GM18873 (cell line): ENCODE results near the gene RPS6KA5.

Experiments used
- ATAC-seq: cut with Tn5 transposase; IDR thresholded peaks from one replicate; pipeline ENCODE4 v1.9.1; 2021; ENCODE audit warnings: mild to moderate bottlenecking, moderate library complexity, moderate number of reproducible peaks; ENCODE audit not compliant: unreplicated experiment, low FRiP score

RPS6KA5 gene

DNA sequence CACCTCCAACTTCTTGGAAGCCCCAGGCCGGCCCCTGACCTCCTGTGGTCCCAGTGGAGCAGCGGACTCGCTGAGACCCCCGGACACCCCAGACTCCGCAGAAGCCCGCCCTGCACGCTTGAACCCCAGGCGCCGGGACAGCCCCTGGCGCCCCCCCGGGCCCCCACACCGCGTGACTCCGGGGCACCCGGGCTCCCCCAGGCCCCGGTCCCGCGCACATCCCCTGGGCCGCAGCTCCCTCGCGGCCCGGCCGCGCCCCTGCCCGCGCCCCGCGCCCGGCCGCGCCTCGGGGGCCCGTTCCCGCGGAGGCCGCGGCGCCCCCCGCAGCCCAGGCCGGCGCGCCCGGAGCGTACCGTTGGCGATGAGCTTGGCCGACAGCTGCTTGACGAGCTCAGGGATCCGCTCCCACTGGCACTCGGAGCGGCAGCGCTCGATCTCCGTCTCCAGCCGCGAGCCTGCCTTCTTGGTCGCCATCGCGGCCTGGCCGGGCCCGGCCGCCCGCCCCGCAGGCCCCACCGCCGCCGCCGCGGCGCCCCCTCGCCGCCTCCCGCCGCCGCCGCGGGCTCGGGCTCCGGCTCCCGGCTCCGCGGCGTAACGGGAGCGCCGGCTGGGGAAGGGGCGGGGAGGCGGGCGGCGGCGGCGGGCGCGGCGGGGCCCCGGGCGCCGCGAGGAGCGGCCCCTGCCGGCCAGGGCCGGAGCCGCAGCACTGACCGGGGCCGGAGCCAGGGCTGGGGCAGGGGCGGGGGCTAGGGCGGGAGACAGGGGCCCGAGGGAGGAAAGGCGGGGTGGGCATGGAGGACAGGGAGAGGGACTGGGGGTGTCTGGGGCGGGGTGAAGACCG is 244.4 kb downstream of the RPS6KA5 start, which contains the start of gene TTC7B:
Gene TTC7B (minus strand): TSS at position 609 of the 841 bp plus-strand sequence. CDS start 135 bp downstream, at position 474.
- no peak for ATAC-seq

DNA sequence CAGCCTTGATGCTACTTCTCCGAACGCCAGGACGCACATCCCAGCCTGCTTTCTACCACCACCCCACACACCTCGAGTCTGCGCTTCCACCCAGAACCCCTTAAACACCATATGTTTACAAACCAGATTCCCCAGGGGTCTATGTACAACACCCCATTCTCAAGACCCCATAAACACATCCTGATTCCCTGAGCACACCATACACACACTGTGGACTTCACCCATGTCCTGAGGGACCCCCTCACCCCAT is 244.9 kb downstream of the RPS6KA5 start:
- no peak for ATAC-seq

DNA sequence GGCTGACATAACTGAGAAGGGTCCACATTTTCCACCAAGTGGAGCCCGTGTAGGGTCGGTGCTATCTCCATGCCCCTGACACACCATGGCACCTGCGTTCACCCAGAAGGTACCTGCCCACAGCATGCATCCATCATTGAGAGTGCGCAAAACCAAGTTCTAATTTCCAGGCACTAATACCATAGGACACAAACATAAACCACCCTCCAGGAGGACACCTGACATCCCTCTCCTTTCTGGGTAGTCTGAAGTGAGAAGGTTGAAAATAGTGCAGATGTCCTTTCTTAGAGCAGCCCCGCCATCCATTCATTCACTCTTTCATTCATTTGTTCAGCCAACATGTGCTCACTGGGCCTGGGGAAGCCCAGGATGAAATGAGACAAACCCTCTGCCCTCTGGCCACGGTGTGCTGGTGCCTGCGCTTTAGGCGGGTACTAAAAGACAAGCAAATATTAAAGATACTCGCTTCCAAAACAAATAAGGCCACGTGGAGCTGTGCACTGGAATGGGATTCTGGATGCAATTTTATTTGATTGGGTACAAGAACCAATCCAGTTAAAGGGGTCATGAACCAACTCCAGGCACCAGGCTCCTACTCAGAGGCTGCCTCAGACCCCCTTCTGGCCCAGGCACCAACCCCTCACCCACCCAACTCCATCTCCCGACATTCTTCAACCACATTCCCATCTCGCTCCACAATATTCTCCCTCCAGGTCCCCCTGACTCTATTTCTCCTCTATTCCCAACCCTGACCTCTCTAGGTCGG is 245.5 kb downstream of the RPS6KA5 start:
- no peak for ATAC-seq

- ATAC-seq, result no peak
Observed at GRCh38 chr14:90813442-90813841, 247.0 kb downstream of the RPS6KA5 start.

GRCh38 chr14:90812109-90812508 is 248.3 kb downstream of the RPS6KA5 start:
- ATAC-seq, result no peak

DNA sequence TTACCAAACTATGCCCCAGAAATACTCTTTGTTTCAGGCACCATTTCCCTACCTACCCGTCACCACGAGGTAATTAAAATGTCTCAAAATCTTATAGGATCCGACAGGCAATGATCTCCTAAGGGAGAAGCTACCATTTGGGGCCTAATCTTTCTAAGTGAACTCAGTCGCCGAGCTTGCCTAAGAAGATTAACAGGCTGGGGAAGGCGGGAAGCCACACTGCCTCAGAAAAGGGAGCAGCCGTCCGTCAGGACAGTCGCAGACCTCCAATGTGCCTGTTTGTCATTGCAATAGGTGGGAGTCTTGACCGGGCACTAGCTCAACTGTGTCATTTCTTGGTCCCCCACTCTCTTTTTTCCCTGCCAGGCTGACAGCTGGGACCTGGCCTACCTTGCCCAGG is 248.8 kb downstream of the RPS6KA5 start:
- ATAC-seq, result no peak

DNA sequence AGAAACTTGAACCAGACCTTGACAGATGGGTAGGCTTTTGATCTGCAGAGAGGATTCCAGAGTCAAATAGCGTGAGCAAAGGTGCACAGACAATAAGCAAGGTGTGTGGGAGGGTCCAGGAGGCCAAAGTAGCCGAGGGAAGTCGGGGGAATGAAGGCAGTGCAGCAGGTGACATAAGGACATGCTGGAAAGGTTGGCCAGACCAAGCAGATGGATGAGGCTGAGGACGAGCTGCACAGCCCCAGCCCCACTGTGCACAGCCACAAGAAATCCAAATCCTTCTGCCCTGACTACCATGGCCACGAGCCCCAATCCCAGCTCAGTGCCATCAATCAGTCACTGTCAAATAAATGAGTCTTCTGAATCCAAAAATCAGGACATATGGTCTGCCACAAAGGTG is 249.6 kb downstream of the RPS6KA5 start:
- ATAC-seq, result no peak

DNA sequence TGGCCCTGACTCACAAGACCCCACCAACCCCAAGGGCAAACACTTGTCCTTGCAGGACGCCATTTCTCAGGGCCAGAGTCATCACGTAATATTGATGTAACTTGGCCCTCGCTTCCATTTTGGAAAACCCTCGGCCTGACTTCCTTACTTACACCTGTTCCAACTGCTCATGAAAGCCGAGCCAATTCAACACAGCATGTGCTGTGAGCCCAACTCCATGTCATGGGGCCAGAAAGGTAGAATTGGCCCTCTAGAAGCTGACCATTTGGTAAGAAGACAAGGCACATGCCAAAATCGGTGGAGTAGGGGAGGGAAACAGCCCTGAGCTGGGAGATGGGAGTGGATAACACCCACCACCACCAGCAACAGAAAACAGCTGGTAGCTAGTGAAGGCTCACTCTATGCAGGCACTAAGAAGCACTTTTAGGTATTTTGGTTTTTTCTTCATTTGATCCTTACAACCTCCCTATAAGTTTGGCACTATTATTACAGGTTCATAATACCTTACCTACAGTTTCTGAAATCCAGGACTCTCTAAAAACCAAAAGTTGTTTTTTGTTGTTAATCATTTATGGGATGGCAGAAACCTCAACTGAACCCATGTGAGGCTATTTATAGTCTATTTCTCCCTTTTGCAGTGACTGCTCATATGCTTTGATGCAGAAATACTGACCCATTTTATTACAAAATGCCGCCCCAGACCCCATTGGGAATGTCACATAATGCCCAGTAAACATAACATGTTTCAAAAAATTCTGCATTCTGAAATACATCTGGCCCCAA is 250.7 kb downstream of the RPS6KA5 start:
- no peak for ATAC-seq

DNA sequence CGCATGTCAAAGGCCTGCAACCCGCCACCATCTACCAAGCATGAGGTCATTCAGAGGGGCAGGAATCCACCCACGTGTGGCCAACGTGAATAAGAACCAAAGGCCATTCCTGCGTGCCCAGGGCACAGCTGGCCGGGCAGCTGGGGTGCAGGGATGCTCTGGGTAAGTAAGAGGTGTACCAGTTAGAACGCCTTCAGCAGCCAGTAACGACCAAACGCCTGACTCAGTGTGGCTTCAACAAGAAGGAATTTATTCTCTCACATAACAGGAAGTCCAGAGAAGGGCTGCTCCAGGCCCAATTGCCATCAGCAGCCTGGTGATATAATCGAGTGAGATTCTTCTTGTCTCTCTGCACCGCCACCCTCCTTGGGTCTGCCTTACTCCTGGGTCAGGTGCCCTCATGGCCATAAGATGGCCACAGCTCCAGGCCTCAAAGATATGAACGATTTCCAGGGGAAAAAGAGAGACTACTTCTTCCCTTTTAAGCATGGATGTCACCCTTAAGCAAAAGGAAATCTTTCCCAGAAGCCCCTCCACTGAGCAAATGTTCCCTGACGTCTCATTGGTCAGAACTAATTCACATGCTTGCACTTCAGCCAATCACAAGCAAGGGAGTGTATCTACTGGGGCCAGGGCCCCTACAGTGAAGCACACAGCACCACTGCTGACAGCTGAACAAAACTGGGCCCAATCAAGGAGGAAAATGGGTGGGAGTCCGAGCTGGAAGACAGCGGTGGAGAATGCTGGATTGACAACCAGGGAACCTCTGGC is 251.5 kb downstream of the RPS6KA5 start:
- ATAC-seq, result no peak

GRCh38 chr14:90807060-90807459 is 253.4 kb downstream of the RPS6KA5 start:
- ATAC-seq, result no peak

DNA sequence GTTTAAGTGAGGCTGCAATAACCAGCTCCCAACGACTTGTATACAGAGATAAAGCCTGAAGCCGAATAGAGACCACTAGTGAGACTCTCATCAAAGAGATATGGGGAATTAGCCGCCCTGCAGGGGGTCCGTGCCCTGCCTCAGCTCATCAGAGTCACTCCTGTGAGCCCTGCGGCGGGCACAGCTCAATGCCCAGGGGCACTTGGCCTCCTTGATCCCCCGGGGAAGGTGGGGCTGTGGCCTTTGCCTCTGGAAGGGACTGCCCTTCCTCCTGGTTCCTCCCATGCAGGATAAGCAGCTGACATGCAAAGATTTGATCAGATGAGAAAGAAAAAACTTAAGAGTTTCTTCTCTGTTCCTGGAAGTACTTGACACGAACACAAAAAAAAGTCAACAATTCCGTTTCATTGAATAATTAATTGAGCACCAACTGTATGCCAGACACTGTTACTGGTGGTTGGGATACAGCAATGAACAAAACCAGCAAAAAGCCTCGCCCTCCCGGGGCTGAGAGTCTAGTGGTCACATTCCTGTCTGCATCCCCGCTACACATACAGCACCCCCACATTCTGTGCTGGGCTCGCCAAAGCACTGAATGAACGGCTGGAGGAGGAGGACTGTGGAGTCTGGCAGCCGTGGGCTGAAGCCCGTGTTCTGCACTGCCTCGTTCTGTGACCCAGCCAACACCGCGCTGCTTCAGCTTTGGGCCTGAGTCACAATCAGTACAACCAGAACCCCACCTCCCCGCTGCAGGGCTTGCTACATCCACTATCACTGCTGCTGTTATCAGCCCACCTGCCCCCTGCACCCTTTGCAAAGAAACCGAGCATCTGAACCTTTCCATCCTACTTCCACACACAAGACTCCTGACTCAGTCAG is 254.5 kb downstream of the RPS6KA5 start:
- ATAC-seq, result no peak

DNA sequence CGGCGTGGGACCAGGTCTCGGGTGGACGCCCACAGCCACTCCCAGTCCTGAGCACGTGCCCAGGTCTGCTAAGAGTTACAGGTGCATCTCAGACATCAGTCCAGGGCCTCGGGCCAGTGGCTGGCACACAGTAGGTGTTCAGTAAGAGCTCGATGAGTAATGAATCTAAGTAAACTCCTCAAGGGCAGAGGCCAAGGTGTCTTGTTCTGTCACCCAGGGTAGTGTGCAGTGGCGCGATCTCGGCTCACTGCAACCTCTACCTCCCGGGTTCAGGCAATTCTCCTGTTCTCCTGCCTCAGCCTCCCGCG is 255.4 kb downstream of the RPS6KA5 start:
- ATAC-seq, result no peak

GRCh38 chr14:90804292-90805083 is 256.0 kb downstream of the RPS6KA5 start:
- no peak for ATAC-seq

DNA sequence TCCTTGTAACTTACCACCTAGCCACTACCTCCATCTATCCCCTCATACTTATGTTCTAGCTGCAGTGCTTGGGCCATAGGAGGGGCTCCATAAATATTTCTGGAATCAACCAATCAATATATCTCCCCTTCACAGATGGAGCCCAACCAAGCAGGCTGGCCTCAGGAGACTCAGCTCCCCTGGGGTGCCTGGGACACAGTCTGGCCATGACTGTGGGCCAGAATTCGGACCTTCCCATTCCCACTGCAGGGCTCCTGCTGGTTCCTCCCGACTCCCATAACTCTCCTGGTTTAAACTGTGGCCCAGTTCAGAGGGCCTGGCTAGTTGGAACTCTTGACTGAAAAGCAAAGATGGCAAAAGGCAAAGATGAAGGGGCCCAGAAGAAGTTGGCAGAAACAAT is 257.2 kb downstream of the RPS6KA5 start:
- ATAC-seq, result no peak

DNA sequence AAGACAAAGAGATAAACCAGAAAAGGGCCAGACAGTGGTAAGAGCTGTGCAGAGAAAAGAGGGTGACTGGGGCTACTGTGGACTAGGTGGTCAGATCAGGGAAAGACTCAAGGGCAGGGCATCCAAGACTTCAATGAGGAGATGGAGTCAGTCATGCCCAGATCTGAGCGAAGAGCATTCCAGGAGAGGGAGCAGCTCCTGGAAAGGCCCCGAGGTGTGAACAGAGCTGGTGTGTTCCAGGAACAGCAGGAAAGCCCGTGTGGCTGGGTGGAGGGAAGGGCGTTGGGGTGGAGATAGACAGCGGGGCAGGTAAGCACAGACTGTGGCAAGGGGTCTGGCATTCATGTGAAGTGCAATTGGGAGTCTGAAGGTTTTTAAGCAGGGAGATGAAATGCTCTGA is 261.0 kb downstream of the RPS6KA5 start:
- no peak for ATAC-seq

- ATAC-seq, result no peak
Observed at GRCh38 chr14:90797919-90798318, 262.5 kb downstream of the RPS6KA5 start.
